ENCODE results near the gene AQP6. TPM values are rescaled to one million over a fixed set of nuclear protein-coding genes. Genes with fewer than 3 reads are reported as not detected.

The AQP6 gene
- total RNA-seq, 1 experiment from 2014 or later: 0.10 TPM

Other genes with a start within 250 kb of the AQP6 start
- 554 and 683 TPM in 2 replicates for gene TMBIM6, start 231.4 kb upstream of the AQP6 start, total RNA-seq (2014; rRNA removed; shearing (Covaris generic))
- 4.9 and 8.9 TPM in 2 replicates for gene NCKAP5L, start 144.5 kb upstream of the AQP6 start, total RNA-seq (2014; rRNA removed; shearing (Covaris generic))
- gene BCDIN3D, start 129.8 kb upstream of the AQP6 start, total RNA-seq (2014; rRNA removed; shearing (Covaris generic)): 4.9 and 6.4 TPM in 2 replicates
- gene FAIM2, start 69.0 kb upstream of the AQP6 start, total RNA-seq (2014; rRNA removed; shearing (Covaris generic)): 0.58 TPM in 1 of 2 replicates, not detected in the other
- gene AQP2, start 22.2 kb upstream of the AQP6 start, total RNA-seq (2014; rRNA removed; shearing (Covaris generic)): not detected in 2 replicates
- gene AQP5, start 11.1 kb upstream of the AQP6 start, total RNA-seq (2014; rRNA removed; shearing (Covaris generic)): not detected in 2 replicates
- gene RACGAP1, start 52.5 kb downstream of the AQP6 start, total RNA-seq (2014; rRNA removed; shearing (Covaris generic)): 115 and 140 TPM in 2 replicates
- gene ASIC1, start 84.6 kb downstream of the AQP6 start, total RNA-seq (2014; rRNA removed; shearing (Covaris generic)): 1.6 and 3.4 TPM in 2 replicates
- 52.7 and 64.3 TPM in 2 replicates for gene SMARCD1, start 112.4 kb downstream of the AQP6 start, total RNA-seq (2014; rRNA removed; shearing (Covaris generic))
- gene GPD1, start 131.1 kb downstream of the AQP6 start, total RNA-seq (2014; rRNA removed; shearing (Covaris generic)): 0.25 TPM in 1 of 2 replicates, not detected in the other
- gene COX14, start 139.3 kb downstream of the AQP6 start, total RNA-seq (2014; rRNA removed; shearing (Covaris generic)): 64.8 and 70.3 TPM in 2 replicates
- 11.7 and 15.8 TPM in 2 replicates for gene CERS5, start 194.4 kb downstream of the AQP6 start, total RNA-seq (2014; rRNA removed; shearing (Covaris generic))

All from H4 (cell line).